DMS 273 treated with DMSO at 0.1 percent for 48 hours (cell line): ENCODE data around the gene HEXIM2.

ENCODE experiments used
- DNase-seq: peaks from one replicate; lab custom pipeline; 2025; lab: John Stamatoyannopoulos, UW

HEXIM2 gene

DNA sequence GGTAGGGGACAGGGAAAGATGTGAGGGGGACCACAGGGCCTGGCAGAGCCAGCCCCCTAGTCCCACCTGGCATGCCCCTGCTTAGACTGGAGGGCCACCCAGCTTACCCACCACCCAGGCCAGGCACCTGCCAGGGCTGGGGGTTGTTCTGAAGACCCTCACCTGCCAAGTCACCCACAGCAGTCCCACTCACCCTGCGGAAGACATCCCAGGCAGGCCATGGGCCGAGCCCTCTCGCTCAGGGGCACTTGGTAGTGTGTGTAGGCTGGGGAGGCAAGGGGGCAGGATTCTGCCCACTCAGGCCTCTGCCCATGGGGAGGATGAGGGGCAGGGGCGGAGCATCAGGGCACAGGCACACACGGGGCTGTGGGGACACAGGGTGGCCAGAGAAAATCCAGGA lies 33.3 kb upstream of the HEXIM2 start:
- no peak for DNase-seq

DNA sequence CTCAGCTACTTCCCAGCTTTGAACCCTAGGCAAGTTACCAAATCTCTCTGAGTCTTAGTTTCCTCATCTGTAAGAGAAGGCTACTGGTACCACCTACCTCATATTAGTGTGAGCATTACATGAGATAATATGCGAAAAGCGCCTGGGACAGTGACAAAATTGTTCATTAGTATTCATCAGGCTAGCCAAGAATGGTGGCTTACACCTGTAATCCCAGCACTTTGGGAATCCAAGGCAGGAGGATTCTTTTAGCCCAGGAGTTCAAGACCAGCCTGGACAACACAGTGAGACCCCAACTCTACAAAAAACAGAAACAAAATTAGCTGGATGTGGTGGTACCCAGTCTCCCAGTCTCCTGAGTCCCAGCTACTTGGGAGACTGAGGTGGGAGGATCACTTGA lies 32.7 kb upstream of the HEXIM2 start:
- DNase-seq = no peak

DNA sequence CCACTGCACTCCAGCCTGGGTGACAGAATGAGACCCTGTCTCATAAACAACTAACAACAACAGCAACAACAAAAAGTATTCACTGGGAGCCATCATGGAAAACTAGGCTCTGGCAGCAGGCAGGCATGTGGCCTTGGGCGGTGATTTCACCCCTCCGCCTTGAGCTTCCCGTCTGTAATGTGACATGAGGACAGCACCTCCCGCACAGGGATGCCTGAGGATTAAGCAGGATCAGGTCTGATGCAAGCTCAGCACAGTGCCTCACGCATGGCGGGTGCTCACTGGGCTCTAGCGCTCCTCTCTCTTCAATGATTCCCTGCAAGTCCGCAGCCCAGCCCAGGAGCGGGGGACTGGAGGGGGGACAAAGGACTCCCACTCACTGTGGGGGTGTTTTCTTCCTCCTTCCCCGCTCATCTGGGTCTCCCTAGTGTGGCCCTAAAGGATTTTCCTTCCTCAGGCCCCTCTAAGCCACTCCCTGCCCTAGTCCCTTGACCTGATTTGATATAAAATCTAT lies 32.2 kb upstream of the HEXIM2 start:
- DNase-seq = no peak

DNA sequence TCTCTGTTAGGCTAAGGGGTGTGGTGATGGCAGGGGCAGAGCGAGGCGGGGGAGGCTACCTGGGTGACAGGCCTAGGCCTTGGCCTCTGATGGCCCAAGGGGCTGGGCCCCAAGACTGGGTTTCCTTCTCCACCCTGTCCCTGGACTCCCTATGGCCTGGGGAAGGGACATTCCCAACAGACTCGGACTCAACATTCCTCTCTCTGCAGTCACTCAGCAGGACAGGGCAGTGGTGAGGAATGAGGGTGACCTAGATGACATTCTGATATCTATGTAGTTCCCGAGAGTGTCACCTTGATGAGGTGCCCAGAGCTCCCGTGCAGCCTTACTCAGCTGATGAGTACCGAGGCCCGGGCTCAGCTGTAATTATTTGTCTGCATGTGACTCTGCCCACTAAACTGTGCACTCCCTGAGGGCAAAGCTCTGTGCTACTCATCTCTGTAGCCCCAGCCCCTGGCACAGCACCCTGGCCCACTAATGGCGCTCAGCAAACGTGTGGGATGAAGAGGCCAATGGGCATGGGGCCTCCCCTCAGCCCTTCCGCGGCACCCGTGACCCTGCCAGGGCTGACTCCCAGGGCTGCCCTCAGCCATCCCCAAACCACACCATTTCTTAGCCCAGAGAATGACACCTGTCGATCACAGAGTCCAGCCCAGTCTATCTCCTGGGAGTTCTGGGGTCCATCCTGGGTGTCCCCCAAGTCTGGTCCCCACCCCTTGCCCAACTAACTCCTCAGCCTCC lies 31.6 kb upstream of the HEXIM2 start:
- DNase-seq = no peak

- no peak for DNase-seq
Measured at GRCh38 chr17:45130681-45131615, 30.7 kb upstream of the HEXIM2 start.

DNA sequence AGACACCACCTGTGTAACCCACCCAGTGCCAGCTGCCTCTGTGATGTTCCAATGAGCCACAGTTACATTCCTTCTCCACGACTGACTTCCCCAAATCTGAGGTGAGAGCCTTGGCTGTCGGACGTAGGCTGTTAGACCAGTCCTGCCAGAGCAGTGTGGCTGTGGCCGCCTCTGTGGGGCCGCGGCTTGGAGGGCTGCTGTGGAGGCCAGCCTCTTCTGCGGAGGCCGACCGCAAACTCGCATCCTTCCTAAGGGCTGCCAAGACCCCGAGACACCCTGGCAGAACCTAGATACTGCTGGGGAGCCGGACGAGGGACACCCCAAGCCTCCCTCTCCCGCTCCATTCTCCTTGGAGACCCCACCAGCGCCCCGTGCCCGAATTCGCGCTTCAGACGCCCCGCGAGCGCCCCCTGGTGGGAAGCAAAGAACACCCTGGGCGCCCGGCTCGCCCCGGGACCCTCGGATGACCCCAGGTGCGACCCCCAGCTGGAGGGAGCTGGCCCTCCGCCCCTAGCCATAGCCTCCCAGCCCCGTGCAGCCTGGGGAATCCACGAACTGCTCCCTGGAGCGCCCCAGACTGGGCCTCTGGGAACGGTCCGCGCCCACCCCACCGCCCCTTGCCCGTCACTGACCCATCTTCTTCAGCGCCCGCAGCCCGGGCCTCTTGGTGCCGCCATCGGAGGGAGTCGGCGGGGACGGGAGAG lies 29.9 kb upstream of the HEXIM2 start:
- no peak for DNase-seq

DNA sequence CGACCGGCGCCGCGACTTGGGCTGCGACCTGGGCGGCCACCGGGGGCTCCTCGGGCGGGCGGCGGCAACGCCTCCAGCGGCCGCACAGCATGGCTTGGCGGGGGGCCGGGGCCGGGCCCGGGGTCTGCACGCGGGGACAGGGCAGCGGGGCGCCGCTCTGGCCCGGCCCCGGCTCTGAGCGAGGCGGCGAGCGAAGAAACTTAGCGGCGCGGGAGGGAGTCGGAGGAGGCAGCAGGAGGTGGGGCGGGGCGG lies 29.4 kb upstream of the HEXIM2 start, which contains the start of gene PLCD3:
Gene PLCD3, minus strand, starts transcription at position 196 of the 252 bp plus-strand sequence. Its CDS starts 105 bp downstream, at position 91.
- no peak for DNase-seq

- DNase-seq = peak; percentile 55
Measured at GRCh38 chr17:45132572-45133463, 28.9 kb upstream of the HEXIM2 start.

DNA sequence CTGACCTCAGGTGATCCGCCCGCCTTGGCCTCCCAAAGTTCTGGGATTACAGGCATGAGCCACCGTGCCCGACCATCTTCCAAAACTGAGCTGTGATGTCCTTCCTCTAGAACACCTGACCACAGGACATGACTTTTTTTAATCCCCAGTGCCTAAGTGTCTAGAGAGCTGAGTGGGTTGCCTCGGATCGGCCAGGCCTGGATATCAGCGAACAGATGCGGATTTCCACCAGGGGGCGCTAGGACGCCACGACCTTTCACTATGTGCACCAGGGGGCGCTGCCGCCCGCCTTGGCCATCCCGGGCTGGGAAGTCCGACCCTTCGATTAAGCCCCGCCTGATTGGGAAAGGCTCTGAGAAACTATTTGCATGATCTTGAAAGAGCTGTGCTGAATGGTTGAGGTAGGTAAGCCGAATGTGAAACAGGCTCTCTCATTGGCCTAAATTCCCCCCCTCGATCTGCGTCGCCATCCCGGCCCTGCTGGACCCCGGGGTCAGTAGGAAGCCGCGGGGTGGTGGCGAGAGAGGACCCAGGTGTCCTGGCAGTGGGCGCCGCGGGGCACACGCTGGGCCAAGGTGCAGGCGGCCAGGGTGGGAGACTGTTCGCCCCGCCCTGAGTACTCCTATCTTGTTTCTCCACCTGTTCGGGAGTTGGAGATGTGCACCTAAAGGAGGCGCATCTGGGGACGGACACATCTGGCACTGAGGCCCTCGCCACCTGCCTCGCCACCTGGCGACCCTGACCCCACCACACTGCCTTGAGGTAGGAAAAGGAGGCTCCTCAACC lies 26.3 kb upstream of the HEXIM2 start, which contains the start of gene ACBD4:
Gene ACBD4, plus strand, starts transcription at position 496 of the 786 bp plus-strand sequence. CDS start 458 bp downstream, outside the sequence.
- peak; percentile 96 for DNase-seq

DNA sequence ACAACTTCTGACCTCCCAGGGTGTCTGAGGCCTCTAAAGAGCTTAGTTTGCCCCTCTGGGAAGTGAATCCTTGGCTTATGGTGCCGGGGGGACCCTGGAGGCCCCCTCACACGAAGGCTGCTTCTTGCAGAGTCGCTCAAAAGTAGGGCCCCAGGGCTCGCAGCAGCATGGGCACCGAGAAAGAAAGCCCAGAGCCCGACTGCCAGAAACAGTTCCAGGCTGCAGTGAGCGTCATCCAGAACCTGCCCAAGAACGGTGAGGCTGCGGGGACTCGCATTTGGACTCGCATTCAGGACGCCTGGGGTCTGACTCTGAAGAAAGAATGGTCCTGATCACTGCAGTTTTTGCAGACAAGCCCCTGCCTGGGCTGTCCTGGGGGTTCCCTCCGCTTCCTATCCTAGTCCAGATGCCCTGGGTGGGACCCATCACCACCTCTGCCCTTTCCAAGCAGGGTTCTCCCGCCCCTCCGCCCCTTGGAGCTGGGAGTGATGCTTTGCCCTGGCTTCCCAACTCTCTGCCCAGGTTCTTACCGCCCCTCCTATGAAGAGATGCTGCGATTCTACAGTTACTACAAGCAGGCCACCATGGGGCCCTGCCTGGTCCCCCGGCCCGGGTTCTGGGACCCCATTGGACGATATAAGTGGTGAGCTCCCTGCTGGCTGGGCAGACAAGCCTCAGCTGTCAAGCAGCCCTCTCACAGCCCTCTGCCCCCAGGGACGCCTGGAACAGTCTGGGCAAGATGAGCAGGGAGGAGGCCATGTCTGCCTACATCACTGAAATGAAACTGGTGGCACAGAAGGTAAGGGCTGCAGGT lies 25.5 kb upstream of the HEXIM2 start:
- no peak for DNase-seq

GRCh38 chr17:45136846-45137560 lies 24.7 kb upstream of the HEXIM2 start:
- no peak for DNase-seq

DNA sequence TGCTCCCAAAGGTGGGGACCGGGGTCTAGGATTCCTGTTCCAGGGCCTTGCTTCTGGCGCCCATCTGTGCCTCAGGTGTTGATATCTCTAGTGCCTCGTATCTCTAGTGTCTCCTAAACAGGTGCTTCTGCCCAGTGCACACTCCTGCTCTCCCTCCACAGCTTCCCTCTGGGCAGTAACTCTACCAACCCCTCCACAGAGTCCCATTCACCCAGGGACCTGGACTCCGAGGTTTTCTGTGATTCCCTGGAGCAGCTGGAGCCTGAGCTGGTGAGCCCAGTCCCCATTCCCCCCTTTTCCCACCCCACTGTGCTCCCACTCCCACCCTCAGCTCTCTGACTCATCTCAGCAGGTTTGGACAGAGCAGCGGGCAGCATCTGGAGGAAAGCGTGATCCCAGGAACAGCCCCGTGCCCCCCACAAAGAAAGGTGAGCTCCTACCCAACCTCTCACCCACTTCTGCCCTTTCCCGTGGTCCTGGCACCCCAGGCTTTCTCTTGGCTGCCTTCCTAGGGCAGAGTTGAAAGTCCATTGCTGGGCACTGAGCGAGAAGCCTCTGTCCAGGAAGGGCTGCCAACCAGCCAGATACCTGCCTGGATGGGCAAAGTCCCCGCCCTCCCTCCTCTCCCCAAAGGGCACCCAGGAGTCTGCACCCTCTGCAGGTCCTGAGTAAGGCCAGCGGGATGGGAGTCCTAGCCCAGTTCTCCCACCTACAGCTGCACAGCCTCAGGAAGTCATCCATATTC lies 23.9 kb upstream of the HEXIM2 start:
- DNase-seq = no peak

- DNase-seq = no peak
Measured at GRCh38 chr17:45138911-45139532, 22.7 kb upstream of the HEXIM2 start.

DNA sequence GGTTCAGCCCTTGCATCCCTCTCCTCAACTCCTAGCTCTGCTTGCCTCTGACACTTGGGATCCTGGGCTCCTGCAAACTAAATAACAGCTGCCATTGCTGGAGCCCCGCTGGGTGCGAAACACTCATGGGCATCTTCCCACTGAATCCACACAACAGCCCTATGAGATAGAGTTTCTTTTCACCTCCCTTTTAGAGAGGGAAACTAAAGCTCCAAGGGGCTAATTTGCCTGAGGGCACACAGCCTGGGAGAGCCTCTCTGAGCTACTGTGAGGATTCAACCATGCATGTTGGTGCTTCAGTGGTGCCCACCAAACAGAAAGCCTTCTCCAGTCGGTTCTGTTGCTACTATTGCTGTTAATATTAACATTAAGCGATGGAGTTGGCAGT lies 22.1 kb upstream of the HEXIM2 start:
- DNase-seq = no peak

GRCh38 chr17:45143094-45143670 lies 18.5 kb upstream of the HEXIM2 start:
- DNase-seq = no peak

GRCh38 chr17:45143767-45144198 lies 17.9 kb upstream of the HEXIM2 start:
- no peak for DNase-seq
